H1 (cell line): ENCODE results near the gene PLXND1. TPM values are rescaled to one million over a fixed set of nuclear protein-coding genes. Genes with fewer than 3 reads are reported as not detected.

Experiments used
- CTCF ChIA-PET: fragments of 300-600 bp; sonication (Branson Sonifier 250); formaldehyde crosslinking; loops from one replicate; lab custom pipeline; 2021; ENCODE audit not compliant: partially characterized antibody; lab: Charles Lee
- POLR2A ChIA-PET: fragments of 300-600 bp; sonication (Branson Sonifier 250); formaldehyde crosslinking; loops from one replicate; lab custom pipeline; 2021; ENCODE audit warnings: inconsistent platforms; ENCODE audit not compliant: partially characterized antibody; lab: Charles Lee
- DNase-seq, 2 experiments: peaks; one replicate each; pipeline versions ENCODE4 v3.0.0 to v3.0.0-alpha.2; 2010 to 2022; ENCODE audit warnings: low spot score in 2 of 2, low read depth in 1 of 2, mixed read lengths in 1 of 2
- FAIRE-seq: peaks from 2 replicates; lab custom pipeline; 2011; peaks lifted over from hg19 to GRCh38; lab: Jason Lieb, UNC
- H2AFZ ChIP-seq: 2 replicates; pipeline ENCODE4 v1.8.1; 2012; ENCODE audit warnings: low read length, inconsistent platforms
- H2AK5ac ChIP-seq: 2 replicates; pipeline ENCODE4 v1.6.1; 2013; ENCODE audit warnings: low read depth, low read length
- H2BK120ac ChIP-seq: replicated peaks from 2 replicates; pipeline ENCODE3; 2013; ENCODE audit warnings: low read depth, low read length, inconsistent platforms
- H2BK12ac ChIP-seq: 2 replicates; pipeline ENCODE4 v1.6.1; 2013; ENCODE audit warnings: low read depth, low read length
- H2BK15ac ChIP-seq: 2 replicates; pipeline ENCODE4 v1.6.1; 2013; ENCODE audit warnings: low read length
- H2BK20ac ChIP-seq: 2 replicates; pipeline ENCODE4 v1.6.1; 2013; ENCODE audit warnings: low read length
- H2BK5ac ChIP-seq: 2 replicates; pipeline ENCODE4 v1.6.1; 2013; ENCODE audit warnings: low read depth, low read length
- H3K14ac ChIP-seq: 2 replicates; pipeline ENCODE4 v1.6.1; 2013; ENCODE audit warnings: inconsistent platforms; ENCODE audit not compliant: insufficient read length
- H3K18ac ChIP-seq: 2 replicates; pipeline ENCODE4 v1.6.1; 2013; ENCODE audit warnings: low read length; ENCODE audit errors: extremely low read depth
- H3K23ac ChIP-seq: 2 replicates; pipeline ENCODE4 v1.6.1; 2013; ENCODE audit warnings: inconsistent platforms; ENCODE audit not compliant: insufficient read length
- H3K23me2 ChIP-seq: 2 replicates; pipeline ENCODE4 v1.6.1; 2013; ENCODE audit warnings: low read depth, low read length
- H3K27ac ChIP-seq: 2 replicates; pipeline ENCODE4 v1.6.1; 2011; ENCODE audit warnings: low read depth, low read length, inconsistent platforms
- H3K27me3 ChIP-seq, 4 experiments: replicated peaks in 1 of 4; 1 replicate in 1 of 4; 2 replicates in 3 of 4; pipeline versions ENCODE4 v1.6.1 to v1.8.1; 2011 to 2013; ENCODE audit warnings: low read length in 3 of 4, mild to moderate bottlenecking in 3 of 4, inconsistent platforms in 2 of 4, mixed read lengths in 2 of 4, moderate library complexity in 1 of 4; ENCODE audit not compliant: control insufficient read depth in 3 of 4, insufficient read depth in 3 of 4; ENCODE audit errors: extremely low read depth in 1 of 4
- H3K36me3 ChIP-seq, 4 experiments: 2 replicates each; pipeline versions ENCODE4 v1.6.1 to v1.8.1; 2011 to 2013; ENCODE audit warnings: mild to moderate bottlenecking in 4 of 4, low read length in 3 of 4, moderate library complexity in 2 of 4, control low read depth in 1 of 4, inconsistent platforms in 1 of 4; ENCODE audit not compliant: insufficient read depth in 4 of 4, control insufficient read depth in 2 of 4
- H3K4ac ChIP-seq: replicated peaks from 2 replicates; pipeline ENCODE3; 2013; ENCODE audit warnings: low read length, low read depth, mixed read lengths, inconsistent platforms; ENCODE audit not compliant: insufficient read length
- H3K4me1 ChIP-seq, 4 experiments: replicated peaks in 1 of 4; 1 replicate in 1 of 4; 2 replicates in 3 of 4; pipeline versions ENCODE4 v1.6.1 to v1.8.1; 2011 to 2013; ENCODE audit warnings: low read length in 3 of 4, inconsistent platforms in 2 of 4, mixed read lengths in 1 of 4; ENCODE audit not compliant: insufficient read depth in 4 of 4, control insufficient read depth in 3 of 4
- H3K4me2 ChIP-seq, 2 experiments: 2 replicates each; pipeline versions ENCODE4 v1.6.1 to v1.8.1; 2011 to 2013; ENCODE audit warnings: low read depth in 2 of 2, low read length in 2 of 2, control low read depth in 1 of 2, inconsistent platforms in 1 of 2, mild to moderate bottlenecking in 1 of 2; ENCODE audit not compliant: insufficient read depth in 1 of 2
- H3K4me3 ChIP-seq, 4 experiments: fragments of 200-600, 300-600 bp in 1 of 4; sonication (generic), shearing (Covaris generic), sonication (Bioruptor Twin) in 1 of 4; 2 replicates each; pipeline versions ENCODE4 v1.5.1 to v1.8.1; 2011 to 2016; ENCODE audit warnings: low read length in 4 of 4, low read depth in 3 of 4, control low read depth in 2 of 4, inconsistent platforms in 2 of 4, mild to moderate bottlenecking in 2 of 4, mixed read lengths in 1 of 4, moderate library complexity in 1 of 4; ENCODE audit not compliant: insufficient read depth in 2 of 4; ENCODE audit errors: extremely low read depth in 1 of 4
- H3K56ac ChIP-seq: replicated peaks from 2 replicates; pipeline ENCODE3; 2013; ENCODE audit warnings: low read depth, mild to moderate bottlenecking, mixed read lengths, low read length, inconsistent platforms; ENCODE audit not compliant: insufficient read length
- H3K79me1 ChIP-seq: 2 replicates; pipeline ENCODE4 v1.6.1; 2013; ENCODE audit warnings: low read depth, low read length, control low read depth
- H3K79me2 ChIP-seq, 2 experiments: 2 replicates each; pipeline versions ENCODE4 v1.6.1 to v1.8.1; 2012 to 2013; ENCODE audit warnings: low read length in 2 of 2, mild to moderate bottlenecking in 2 of 2, inconsistent platforms in 1 of 2; ENCODE audit not compliant: insufficient read depth in 2 of 2, control insufficient read depth in 1 of 2
- H3K9ac ChIP-seq, 4 experiments: replicated peaks in 1 of 4; 1 replicate in 1 of 4; 2 replicates in 3 of 4; pipeline versions ENCODE4 v1.6.1 to v1.8.1; 2011 to 2013; ENCODE audit warnings: low read depth in 3 of 4, low read length in 3 of 4, control low read depth in 2 of 4, mild to moderate bottlenecking in 2 of 4, moderate library complexity in 2 of 4, inconsistent platforms in 1 of 4; ENCODE audit errors: extremely low read depth in 1 of 4
- H3K9me3 ChIP-seq, 2 experiments: 2 replicates each; pipeline versions ENCODE4 v1.6.1 to v1.8.1; 2012 to 2013; ENCODE audit warnings: mild to moderate bottlenecking in 2 of 2, moderate library complexity in 2 of 2, control low read depth in 1 of 2, inconsistent platforms in 1 of 2, low read depth in 1 of 2, low read length in 1 of 2, mixed read lengths in 1 of 2; ENCODE audit not compliant: insufficient read depth in 2 of 2
- H4K20me1 ChIP-seq, 2 experiments: replicated peaks in 1 of 2; 2 replicates each; pipeline versions ENCODE3 to v1.8.1; 2011 to 2013; ENCODE audit warnings: inconsistent platforms in 2 of 2, low read length in 2 of 2, mild to moderate bottlenecking in 1 of 2; ENCODE audit not compliant: insufficient read depth in 2 of 2, control insufficient read depth in 1 of 2
- H4K5ac ChIP-seq: 2 replicates; pipeline ENCODE4 v1.6.1; 2013; ENCODE audit warnings: low read length, low read depth, mixed read lengths, inconsistent platforms; ENCODE audit not compliant: insufficient read length
- H4K8ac ChIP-seq: 2 replicates; pipeline ENCODE4 v1.8.0; 2013; ENCODE audit warnings: mild to moderate bottlenecking, moderate library complexity, low read length, inconsistent platforms; ENCODE audit not compliant: insufficient read depth; ENCODE audit errors: extremely low read depth
- H4K91ac ChIP-seq: replicated peaks from 2 replicates; pipeline ENCODE3; 2013; ENCODE audit warnings: low read length, mixed read lengths, inconsistent platforms; ENCODE audit not compliant: insufficient read length
- CBX5 ChIP-seq: fragments of 300-800, 300-1000 bp; sonication (generic); IDR thresholded peaks from 2 replicates; pipeline ENCODE4 v1.7.1; 2016; ENCODE audit warnings: antibody characterized with exemption, low read length, low read depth
- FOSL1 ChIP-seq: IDR thresholded peaks from 2 replicates; pipeline ENCODE4 v1.6.1; 2011; ENCODE audit warnings: mild to moderate bottlenecking, low read depth, low read length, moderate library complexity; ENCODE audit not compliant: insufficient read depth
- KDM5A ChIP-seq: fragments of 200-600 bp; IDR thresholded peaks from 2 replicates; pipeline ENCODE4 v1.7.1; 2012; ENCODE audit warnings: mild to moderate bottlenecking, low read length, inconsistent platforms, mixed read lengths
- POLR2AphosphoS5 ChIP-seq: IDR thresholded peaks from 2 replicates; pipeline ENCODE4 v1.6.1; 2011; ENCODE audit warnings: low read depth, low read length
- SAP30 ChIP-seq: fragments of 300-600 bp; sonication (generic); IDR thresholded peaks from 2 replicates; pipeline ENCODE4 v1.7.1; 2012; ENCODE audit warnings: low read length, moderate library complexity, mild to moderate bottlenecking, inconsistent platforms; ENCODE audit not compliant: insufficient read depth, insufficient replicate concordance
- SP1 ChIP-seq: IDR thresholded peaks from 2 replicates; pipeline ENCODE4 v1.6.1; 2011; ENCODE audit warnings: low read depth, low read length
- SRF ChIP-seq: IDR thresholded peaks from 2 replicates; pipeline ENCODE4 v1.6.1; 2011; ENCODE audit warnings: mild to moderate bottlenecking, low read depth, low read length, moderate library complexity
- TEAD4 ChIP-seq: IDR thresholded peaks from 2 replicates; pipeline ENCODE4 v1.6.1; 2012; ENCODE audit warnings: low read depth, low read length, inconsistent platforms, mixed read lengths
- WGBS, 2 experiments: shearing (Covaris generic) in 1 of 2; methylation state at CpG; one replicate each; pipeline versions ENCODE4 v1.1.6 to v1.1.7; 2013 to 2015; ENCODE audit warnings: low lambda C conversion rate in 2 of 2, mixed read lengths in 2 of 2, inconsistent platforms in 1 of 2, low coverage in 1 of 2, missing lambda C conversion rate in 1 of 2; ENCODE audit not compliant: insufficient replicate concordance in 2 of 2, insufficient coverage in 1 of 2, insufficient read length in 1 of 2; ENCODE audit errors: extremely low coverage in 1 of 2, missing lambda C conversion rate in 1 of 2; 5-methylcytosine and 5-hydroxymethylcytosine counted together
- polyA plus RNA-seq, 7 experiments: library from polyadenylated mRNA; depleted of rRNA in 3 of 7; stranded (reverse) in 5 of 7; unstranded in 2 of 7; fragments of >200 nt in 5 of 7; fragments of 200-250 nt in 2 of 7; gene quantifications; 1 replicate in 5 of 7; 2 replicates in 1 of 7; 4 replicates in 1 of 7; pipeline versions ENCODE4 v1.2.1 to v1.2.3, GENCODE V29; 2011 to 2013; ENCODE audit warnings: missing spikeins in 2 of 7, mixed read lengths in 2 of 7
- total RNA-seq: library from RNA; stranded (reverse); fragmentation: NEBNext Ultra II Directional; extraction: Animal tissue kit (Norgen Biotek cat#: 25700); gene quantifications from 2 replicates; pipeline ENCODE4 v1.2.1, GENCODE V29; 2021

PLXND1 gene
- total and polyA plus RNA-seq, 2 of the 8 experiments (the other 6 are each of a cell fraction or from before 2014, with no cell fraction given), result 17.7 to 66.4 TPM

DNA sequence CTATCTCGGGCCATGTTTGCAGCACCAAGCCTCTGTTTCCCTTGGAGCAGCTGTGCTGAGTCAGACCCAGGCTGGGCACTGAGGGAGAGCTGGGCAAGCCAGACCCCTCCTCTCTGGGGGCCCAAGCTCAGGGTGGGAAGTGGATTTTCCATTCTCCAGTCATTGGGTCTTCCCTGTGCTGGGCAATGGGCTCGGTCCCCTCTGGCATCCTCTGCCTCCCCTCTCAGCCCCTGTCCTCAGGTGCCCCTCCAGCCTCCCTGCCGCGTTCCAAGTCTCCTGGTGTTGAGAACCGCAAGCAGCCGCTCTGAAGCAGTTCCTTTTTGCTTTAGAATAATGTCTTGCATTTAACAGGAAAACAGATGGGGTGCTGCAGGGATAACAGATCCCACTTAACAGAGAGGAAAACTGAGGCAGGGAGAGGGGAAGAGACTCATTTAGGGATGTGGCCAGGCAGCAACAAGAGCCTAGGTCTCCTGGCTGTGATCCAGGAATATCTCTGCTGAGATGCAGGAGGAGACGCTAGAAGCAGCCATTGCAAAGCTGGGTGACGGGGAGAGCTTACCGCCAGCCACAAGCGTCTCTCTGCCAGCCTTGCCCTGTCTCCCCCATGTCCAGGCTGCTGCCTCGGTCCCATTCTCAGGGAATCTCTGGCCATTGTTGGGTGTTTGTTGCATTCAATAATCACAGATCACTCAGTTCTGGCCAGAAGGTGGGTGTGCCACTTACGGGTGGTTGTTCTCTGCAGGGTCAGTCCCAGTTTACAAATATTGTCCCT, 76.9 kb downstream of the PLXND1 start:
- Histone ChIP-seq H3K79me2 (no peaks in the 10 kb centered on the region), H4K91ac (no peak overlapping the region), H3K36me3 (no peaks in the 10 kb centered on the region), H2BK5ac (0 out of 2 replicates have a peak overlapping the region, but pooled peaks have one; percentile 89), H3K23me2 (peaks cover 2% of the 10 kb centered on the region; the same call in 1 of the 2 replicates), H2BK120ac (peak overlapping the region; percentile 57), H3K18ac (peak overlapping the region; percentile 90), H3K4me2 (peak overlapping the region in 1 of 2 experiments; percentile 12; a peak in 1 of 4 replicates), H3K56ac (no peak overlapping the region), H3K4me1 (peaks cover 3 to 21% (median 9%) of the 10 kb centered on the region in 4 experiments), H3K23ac (no peak overlapping the region), H3K27ac (no peak overlapping the region), H4K5ac (no peak overlapping the region), H2AK5ac (peak overlapping the region; percentile 53; the same call in 1 of the 2 replicates), H3K79me1 (no peaks in the 10 kb centered on the region), H2BK20ac (peak overlapping the region; percentile 86; the same call in 1 of the 2 replicates), H3K9me3 (no peaks in the 10 kb centered on the region), H2AFZ (0 out of 2 replicates have a peak overlapping the region, but pooled peaks have one; percentile 49), H3K4ac (no peak overlapping the region), H3K27me3 (no peaks in the 10 kb centered on the region), H3K14ac (no peak overlapping the region), H4K8ac (no peak overlapping the region; the same call in 1 of the 2 replicates), H3K9ac (no peak overlapping the region), H4K20me1 (no peaks in the 10 kb centered on the region), H3K4me3 (no peak overlapping the region), H2BK12ac (peak overlapping the region; percentile 92; the same call in 1 of the 2 replicates), H2BK15ac (peak overlapping the region; percentile 81)
- FAIRE-seq, result no peak
- WGBS, 2 experiments, result 83% methylated on average over 11 of the region's 12 CpGs; no CpG with 5 or more reads in 1 of the 2 experiments
- ChIA-PET POLR2A (no interaction called here), CTCF (interaction anchor here (0.6 to 2.5 kb wide), 8 partner anchors 9 to 437 kb away, joined by 3 to 7 read pairs (median 3); no protein-coding TSS in a partner anchor)
- DNase-seq, result no peak
- TF ChIP-seq KDM5A (no peak), CBX5 (no peak), SRF (no peak), POLR2AphosphoS5 (no peak), SAP30 (no peak), SP1 (no peak), FOSL1 (no peak), TEAD4 (no peak)
